Stomach (tissue), 4 donors: ENCODE data around the gene SLAMF7.

Experiments
- CTCF ChIP-seq, 7 experiments: fragments of 450-650 bp in 4 of 7; fragments of 200-600 bp in 3 of 7; sonication (generic) in 3 of 7; IDR thresholded peaks; one replicate each; pipeline ENCODE4 v1.5.1; 2016 to 2019; ENCODE audit warnings: antibody characterized with exemption in 7 of 7, control low read depth in 2 of 7, mild to moderate bottlenecking in 1 of 7
- POLR2A ChIP-seq, 4 donors: fragments of 450-650 bp; IDR thresholded peaks; one replicate each; pipeline ENCODE4 v1.6.1; 2016; ENCODE audit warnings: antibody characterized with exemption in 4 of 4, control low read depth in 2 of 4, mild to moderate bottlenecking in 1 of 4, moderate library complexity in 1 of 4
- POLR2AphosphoS5 ChIP-seq, 3 donors: sonication (generic); formaldehyde crosslinking; IDR thresholded peaks; one replicate each; pipeline ENCODE4 v1.6.1; 2016; ENCODE audit warnings: antibody characterized with exemption in 3 of 3

GRCh38 chr1:160709715-160710114 is 29.3 kb upstream of the SLAMF7 start:
- TF ChIP-seq CTCF (IDR thresholded peaks at IDR 0.05) (no peak), POLR2A (IDR thresholded peaks at IDR 0.05) (no peak), POLR2AphosphoS5 (IDR thresholded peaks at IDR 0.05) (no peak)
